ENCODE data around the gene RAB38.

Gene RAB38

DNA sequence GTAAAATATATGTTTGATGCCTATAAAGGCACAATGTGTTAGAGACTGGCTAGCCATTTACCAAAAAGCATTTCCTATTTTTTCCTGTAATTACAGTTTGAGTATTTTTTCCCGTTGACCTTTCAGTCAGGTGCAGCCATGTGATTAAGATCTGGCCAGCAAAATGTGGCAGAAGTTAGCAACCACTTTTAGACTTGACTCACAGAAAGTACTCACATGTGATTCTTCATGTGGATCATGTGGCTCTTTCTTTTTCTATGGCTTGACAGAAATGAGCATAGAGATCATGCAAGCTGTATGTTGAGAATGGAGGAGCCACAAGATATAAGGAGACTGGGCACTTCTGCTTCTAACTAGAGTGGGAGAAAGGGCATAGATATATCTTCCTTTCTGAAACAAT is 27.3 kb upstream of the RAB38 start:
- no peak overlapping the region for H3K4me3 ChIP-seq (ENCODE audit: low read depth, low read length)
- TF ChIP-seq, protein P1, sequence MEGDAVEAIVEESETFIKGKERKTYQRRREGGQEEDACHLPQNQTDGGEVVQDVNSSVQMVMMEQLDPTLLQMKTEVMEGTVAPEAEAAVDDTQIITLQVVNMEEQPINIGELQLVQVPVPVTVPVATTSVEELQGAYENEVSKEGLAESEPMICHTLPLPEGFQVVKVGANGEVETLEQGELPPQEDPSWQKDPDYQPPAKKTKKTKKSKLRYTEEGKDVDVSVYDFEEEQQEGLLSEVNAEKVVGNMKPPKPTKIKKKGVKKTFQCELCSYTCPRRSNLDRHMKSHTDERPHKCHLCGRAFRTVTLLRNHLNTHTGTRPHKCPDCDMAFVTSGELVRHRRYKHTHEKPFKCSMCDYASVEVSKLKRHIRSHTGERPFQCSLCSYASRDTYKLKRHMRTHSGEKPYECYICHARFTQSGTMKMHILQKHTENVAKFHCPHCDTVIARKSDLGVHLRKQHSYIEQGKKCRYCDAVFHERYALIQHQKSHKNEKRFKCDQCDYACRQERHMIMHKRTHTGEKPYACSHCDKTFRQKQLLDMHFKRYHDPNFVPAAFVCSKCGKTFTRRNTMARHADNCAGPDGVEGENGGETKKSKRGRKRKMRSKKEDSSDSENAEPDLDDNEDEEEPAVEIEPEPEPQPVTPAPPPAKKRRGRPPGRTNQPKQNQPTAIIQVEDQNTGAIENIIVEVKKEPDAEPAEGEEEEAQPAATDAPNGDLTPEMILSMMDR (IDR thresholded peaks at IDR 0.05; ENCODE audit: borderline replicate concordance, insufficient read depth, low read depth, low read length) = no peak

DNA sequence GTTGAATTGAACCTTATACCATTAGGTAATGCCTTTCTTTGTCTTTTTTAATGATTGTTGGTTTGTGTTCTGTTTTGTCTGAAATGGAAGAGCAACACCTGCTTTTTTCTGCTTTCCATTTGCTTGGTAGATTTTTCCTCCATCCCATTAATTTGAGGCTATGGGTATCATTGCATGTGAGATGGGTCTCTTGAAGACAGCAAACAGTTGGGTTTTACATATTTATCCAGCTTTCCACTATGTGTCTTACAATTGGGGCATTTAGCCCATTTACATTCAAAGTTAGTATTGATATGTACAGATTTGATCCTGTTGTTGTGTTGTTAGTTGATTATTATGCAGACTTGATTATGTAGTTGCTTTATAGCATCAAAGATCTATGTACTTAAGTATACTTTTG is 21.1 kb upstream of the RAB38 start:
- H3K4me3 ChIP-seq (ENCODE audit: low read depth, low read length) = no peak overlapping the region
- TF ChIP-seq, protein P1 (IDR thresholded peaks at IDR 0.05; ENCODE audit: borderline replicate concordance, insufficient read depth, low read depth, low read length) = no peak

DNA sequence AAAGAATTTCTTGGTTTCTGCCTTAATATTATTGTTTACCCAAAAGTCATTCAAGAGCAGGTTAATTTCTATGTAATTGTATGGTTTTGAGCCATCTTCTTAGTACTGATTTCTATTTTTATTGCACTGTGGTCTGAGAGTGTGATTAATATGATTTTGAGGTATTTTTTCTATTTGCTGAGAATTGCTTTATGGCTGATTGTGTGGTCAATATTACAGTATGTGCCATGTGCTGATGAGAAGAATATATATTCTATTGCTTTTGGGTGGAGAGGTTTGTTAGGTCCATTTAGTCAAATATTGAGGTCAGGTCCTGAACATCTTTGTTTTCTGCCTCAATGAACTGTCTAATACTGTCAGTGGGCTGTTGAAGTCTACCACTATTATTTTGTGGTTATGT is 20.7 kb upstream of the RAB38 start:
- H3K4me3 ChIP-seq (ENCODE audit: low read depth, low read length) = no peak overlapping the region
- TF ChIP-seq, protein P1 (IDR thresholded peaks at IDR 0.05; ENCODE audit: borderline replicate concordance, insufficient read depth, low read depth, low read length) = no peak

DNA sequence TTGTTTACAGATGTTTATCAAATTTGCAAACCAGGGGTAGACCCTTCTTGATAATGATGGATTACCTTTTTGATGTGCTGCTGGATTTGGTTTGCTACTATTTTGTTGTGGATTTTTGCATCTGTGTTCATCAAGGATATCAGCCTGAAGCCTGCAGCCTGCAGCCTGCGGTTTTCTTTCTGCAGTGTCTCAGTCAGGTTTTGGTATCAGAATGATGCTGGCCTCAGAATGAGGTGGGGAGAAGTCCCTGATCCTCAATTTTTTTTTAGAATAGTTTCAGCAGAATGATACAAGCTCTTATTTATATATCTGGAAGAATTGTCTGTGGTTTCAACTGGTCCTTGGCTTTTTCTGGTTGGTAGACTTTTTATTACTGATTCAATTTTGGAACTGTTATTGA is 19.7 kb upstream of the RAB38 start:
- TF ChIP-seq, protein P1 (IDR thresholded peaks at IDR 0.05; ENCODE audit: borderline replicate concordance, insufficient read depth, low read depth, low read length) = no peak
- H3K4me3 ChIP-seq (ENCODE audit: low read depth, low read length) = no peak overlapping the region

DNA sequence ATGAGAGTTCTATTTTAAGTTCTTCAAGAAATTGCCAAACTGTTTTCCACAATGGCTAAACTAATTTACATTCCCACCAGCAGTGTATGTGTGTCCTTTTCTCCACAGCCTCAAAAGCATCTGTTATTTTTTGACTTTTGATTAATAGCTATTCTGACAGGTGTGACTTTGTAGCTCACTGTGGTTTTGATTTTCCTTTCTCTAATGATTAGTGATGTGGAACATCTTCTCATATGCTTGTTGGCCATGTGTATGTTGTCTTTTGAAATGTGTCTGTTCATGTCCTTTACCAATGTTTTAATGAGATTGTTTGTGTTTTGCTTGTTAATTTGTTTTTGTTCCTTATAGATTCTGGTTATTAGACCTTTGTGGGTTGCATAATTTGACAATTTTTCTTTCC is 18.0 kb upstream of the RAB38 start:
- TF ChIP-seq, protein P1 (IDR thresholded peaks at IDR 0.05; ENCODE audit: borderline replicate concordance, insufficient read depth, low read depth, low read length) = no peak

DNA sequence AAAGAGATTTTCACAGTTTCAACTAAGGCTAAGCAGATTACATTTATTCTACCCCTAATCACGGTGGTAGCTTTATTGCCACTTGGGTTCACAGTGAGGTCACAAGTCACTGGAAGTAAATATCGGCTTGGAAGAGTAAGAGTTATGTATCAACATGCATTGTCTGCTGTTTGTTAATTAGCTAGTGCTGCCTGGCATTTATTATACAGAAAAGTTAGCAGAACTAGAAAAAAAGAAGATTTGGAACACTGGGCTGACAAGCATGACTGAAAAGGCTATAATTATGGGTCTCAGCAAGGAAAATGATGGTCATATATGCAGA is 13.7 kb upstream of the RAB38 start:
- TF ChIP-seq, protein P1 (IDR thresholded peaks at IDR 0.05; ENCODE audit: borderline replicate concordance, insufficient read depth, low read depth, low read length) = no peak
- H3K4me3 ChIP-seq (ENCODE audit: low read depth, low read length) = no peak overlapping the region

More for the DNA sequence above, 18.0 kb upstream of the RAB38 start:
- no peak overlapping the region for H3K4me3 ChIP-seq (ENCODE audit: low read depth, low read length)

DNA sequence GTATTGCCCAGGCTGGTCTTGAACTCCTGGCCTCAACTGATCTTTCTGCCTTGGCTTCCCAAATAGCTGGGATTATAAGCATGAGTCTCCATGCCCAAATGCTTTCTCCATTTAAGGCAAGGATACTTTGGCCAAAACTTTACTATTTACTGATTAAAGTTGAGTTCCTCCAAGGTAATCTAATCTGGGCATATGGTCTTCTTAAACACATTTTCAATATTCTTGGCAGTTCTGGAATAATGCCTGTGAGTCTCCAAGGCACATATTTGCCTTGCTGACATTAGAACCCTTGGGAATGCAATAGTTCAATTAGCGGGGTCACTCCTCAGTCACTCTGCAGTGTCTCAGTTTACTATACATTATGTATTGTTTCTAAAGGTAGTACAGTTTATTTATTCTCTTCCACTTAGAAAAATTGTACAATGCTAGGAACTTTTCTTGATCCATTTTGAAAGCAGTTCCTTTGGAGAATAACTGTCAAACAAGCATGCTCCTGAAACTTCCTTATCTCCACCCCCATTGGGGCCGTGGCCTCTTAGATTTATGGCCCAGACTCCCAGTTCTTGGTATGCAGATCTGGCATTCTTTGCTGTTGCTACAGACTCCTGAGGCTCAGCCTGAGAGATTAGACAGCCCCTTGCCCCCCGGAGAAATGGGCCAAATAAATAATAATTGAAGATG is 13.1 kb upstream of the RAB38 start:
- H3K4me3 ChIP-seq (ENCODE audit: low read depth, low read length) = no peak overlapping the region
- TF ChIP-seq, protein P1 (IDR thresholded peaks at IDR 0.05; ENCODE audit: borderline replicate concordance, insufficient read depth, low read depth, low read length) = no peak

Data from GM12875 (cell line).